CD4-positive, alpha-beta T cell (primary cell): ENCODE results near the gene CD72. TPM values are rescaled to one million over a fixed set of nuclear protein-coding genes. Genes with fewer than 3 reads are reported as not detected.

Experiments
- ATAC-seq: fragments of 200-7000 bp; cut with Tn5 transposase; one replicate; pipeline ENCODE4 v1.10.0; 2022; ENCODE audit warnings: mild to moderate bottlenecking; ENCODE audit not compliant: poor library complexity
- CTCF ChIA-PET: fragments of 350-600 bp; sonication (Branson Sonifier 250); formaldehyde crosslinking; loops from one replicate; lab custom pipeline; 2021; ENCODE audit warnings: antibody characterized with exemption, inconsistent platforms; lab: Charles Lee
- POLR2A ChIA-PET: fragments of 350-600 bp; sonication (Branson Sonifier 250); formaldehyde crosslinking; loops from one replicate; lab custom pipeline; 2021; ENCODE audit warnings: antibody characterized with exemption, inconsistent platforms; lab: Charles Lee
- DNase-seq, 14 experiments: peaks; one replicate each; pipeline ENCODE4 v3.0.0-alpha.2; 2013 to 2020; ENCODE audit warnings: mixed read lengths in 2 of 14
- H3K27ac ChIP-seq, 2 donors: one replicate each; pipeline versions ENCODE4 v1.5.1 to v1.7.0; 2013; ENCODE audit warnings: low read length in 2 of 2, low read depth in 1 of 2, mild to moderate bottlenecking in 1 of 2
- H3K27me3 ChIP-seq, 2 experiments: 1 replicate in 1 of 2; 2 replicates in 1 of 2; pipeline versions ENCODE4 v1.6.1 to v1.7.0; 2013; ENCODE audit warnings: low read length in 2 of 2, control low read depth in 1 of 2, mild to moderate bottlenecking in 1 of 2, moderate library complexity in 1 of 2; ENCODE audit not compliant: insufficient read depth in 2 of 2, control insufficient read depth in 1 of 2
- H3K36me3 ChIP-seq: one replicate; pipeline ENCODE4 v1.6.1; 2013; ENCODE audit warnings: low read length, control low read depth; ENCODE audit not compliant: insufficient read depth
- H3K4me1 ChIP-seq: one replicate; pipeline ENCODE4 v1.6.1; 2013; ENCODE audit warnings: low read length, control low read depth; ENCODE audit not compliant: insufficient read depth
- H3K4me3 ChIP-seq: one replicate; pipeline ENCODE4 v1.5.1; 2013; ENCODE audit warnings: mild to moderate bottlenecking, low read length, moderate library complexity
- H3K9me3 ChIP-seq, 2 experiments: 1 replicate in 1 of 2; 2 replicates in 1 of 2; pipeline versions ENCODE4 v1.6.1 to v1.7.0; 2013; ENCODE audit warnings: low read length in 2 of 2, mild to moderate bottlenecking in 2 of 2, control low read depth in 1 of 2, moderate library complexity in 1 of 2; ENCODE audit not compliant: control insufficient read depth in 1 of 2, insufficient read depth in 1 of 2
- H3K27ac Mint-ChIP-seq: one replicate; pipeline ENCODE4 v1.8.0; 2020; ENCODE audit warnings: mixed read lengths
- H3K27me3 Mint-ChIP-seq: one replicate; pipeline ENCODE4 v1.8.0; 2021; ENCODE audit warnings: mixed read lengths
- H3K36me3 Mint-ChIP-seq: one replicate; pipeline ENCODE4 v1.8.0; 2021; ENCODE audit warnings: low read depth, mixed read lengths
- H3K4me1 Mint-ChIP-seq: one replicate; pipeline ENCODE4 v1.8.0; 2021; ENCODE audit warnings: low read depth, mixed read lengths
- H3K4me3 Mint-ChIP-seq: one replicate; pipeline ENCODE4 v1.8.0; 2020; ENCODE audit warnings: mild to moderate bottlenecking, mixed read lengths
- H3K9me3 Mint-ChIP-seq: one replicate; pipeline ENCODE4 v1.8.0; 2020; ENCODE audit warnings: mixed read lengths
- CTCF ChIP-seq: fragments of 200-600 bp; IDR thresholded peaks from one replicate; pipeline ENCODE4 v1.8.0; 2022; ENCODE audit warnings: antibody characterized with exemption, mild to moderate bottlenecking
- intact Hi-C, 2 experiments: fragments of 100-400 bp; cut with DNase I in 1 of 2; cut with micrococcal nuclease in 1 of 2; formaldehyde crosslinking; loops; one replicate each; pipeline versions ENCODE4 v1.15.1 to v1.9.0; 2023 to 2025; cut with DNase I, micrococcal nuclease
- microRNA-seq: library from miRNA; unstranded; fragments of <30 nt; microRNA quantifications from one replicate; pipeline ENCODE4 v1.2.0, GENCODE V29; 2021; ENCODE audit warnings: borderline microRNAs expressed, borderline replicate concordance
- total RNA-seq, 174 experiments: library from RNA in 2 of 174; stranded (reverse) in 2 of 174; gene quantifications; one replicate each; pipeline ENCODE4 v1.2.3 and lab custom pipeline; 2021 to 2026

Gene CD72
- total RNA-seq, 2 experiments from 2014 or later, result 2.3 to 3.6 TPM

GRCh38 chr9:35560625-35561337 is 57.4 kb downstream of the CD72 start:
- Mint-ChIP-seq H3K27me3 (no peaks in the 10 kb centered on the region), H3K27ac (no peak overlapping the region), H3K4me3 (no peak overlapping the region), H3K4me1 (no peaks in the 10 kb centered on the region), H3K9me3 (no peaks in the 10 kb centered on the region), H3K36me3 (peaks cover 5% of the 10 kb centered on the region)
- intact Hi-C loops, result no loop called here
- no peak overlapping the region for H3K4me3 ChIP-seq
- DNase-seq (no peak), ATAC-seq (no peak)
- H3K9me3 ChIP-seq, result no peaks in the 10 kb centered on the region
- no peaks in the 10 kb centered on the region for H3K27me3 ChIP-seq
- H3K27ac ChIP-seq, result no peak overlapping the region
- TF ChIP-seq CTCF, result no peak
- no peaks in the 10 kb centered on the region for H3K36me3 ChIP-seq
- H3K4me1 ChIP-seq, result no peaks in the 10 kb centered on the region
- CTCF ChIA-PET, result no interaction called here
- POLR2A ChIA-PET, result no interaction called here

Small RNAs within 50 kb of the gene (microRNA-seq; reads per million reads assigned to microRNA genes)
- 0.61 reads per million for gene MIR4667

Other genes with a start within 250 kb of the CD72 start
- 1 to 10 TPM; 1.6 to 1.8 TPM for gene RUSC2, start 128.3 kb downstream of the CD72 start, total RNA-seq
- 10 to 100 TPM; 18.5 to 18.6 TPM for gene TESK1, start 13.2 kb downstream of the CD72 start, total RNA-seq
- gene SIT1, start 32.5 kb upstream of the CD72 start, total RNA-seq, result 10 to 100 TPM; 18.4 to 19.2 TPM
- gene RMRP, start 39.6 kb upstream of the CD72 start, total RNA-seq, result over 10,000 TPM; 14,857 to 24,615 TPM
- gene CCDC107, start 39.9 kb upstream of the CD72 start, total RNA-seq, result 10 to 100 TPM; 10.2 TPM
- under 1 TPM; 0.08 to 0.17 TPM for gene ARHGEF39, start 46.8 kb upstream of the CD72 start, total RNA-seq
- not detected for gene CA9, start 55.5 kb upstream of the CD72 start, total RNA-seq
- gene TPM2, start 71.5 kb upstream of the CD72 start, total RNA-seq, result 10 to 100 TPM; 63.1 to 63.5 TPM
- gene TLN1, start 113.8 kb upstream of the CD72 start, total RNA-seq, result 100 to 1,000 TPM; 149 to 151 TPM
- 10 to 100 TPM; 13.7 to 15.4 TPM for gene CREB3, start 114.3 kb upstream of the CD72 start, total RNA-seq
- 10 to 100 TPM; 17.3 to 18.6 TPM for gene GBA2, start 130.8 kb upstream of the CD72 start, total RNA-seq
- gene RGP1, start 130.9 kb upstream of the CD72 start, total RNA-seq, result 10 to 100 TPM; 12.6 to 13.1 TPM
- not detected for gene MSMP, start 135.9 kb upstream of the CD72 start, total RNA-seq
- gene NPR2, start 173.2 kb upstream of the CD72 start, total RNA-seq, result 1 to 10 TPM; 1.2 to 4.2 TPM
- gene SPAG8, start 193.8 kb upstream of the CD72 start, total RNA-seq, result 1 to 10 TPM in 1 of 2 experiments, under 1 TPM in 1; 0.81 to 1.3 TPM
- 10 to 100 TPM; 10.9 to 12.6 TPM for gene HINT2, start 196.6 kb upstream of the CD72 start, total RNA-seq
- not detected for gene FAM221B, start 210.3 kb upstream of the CD72 start, total RNA-seq
- 1 to 10 TPM; 8.9 to 9.6 TPM for gene TMEM8B, start 210.8 kb upstream of the CD72 start, total RNA-seq